HCT116 (cell line): ENCODE results near the gene SEPTIN5.

ENCODE experiments used
- CTCF ChIP-seq, 3 experiments: fragments of 200-600 bp in 1 of 3; sonication (generic) in 1 of 3; IDR thresholded peaks in 2 of 3; conservative IDR thresholded peaks in 1 of 3; 2 replicates each; pipeline ENCODE4 v1.5.1; 2012 to 2017; ENCODE audit warnings: low read depth in 2 of 3, low read length in 2 of 3, antibody characterized with exemption in 1 of 3, borderline replicate concordance in 1 of 3, control low read depth in 1 of 3, mild to moderate bottlenecking in 1 of 3, mixed read lengths in 1 of 3, mixed run types in 1 of 3, moderate library complexity in 1 of 3; ENCODE audit not compliant: insufficient read depth in 1 of 3
- EZH2 ChIP-seq: fragments of 200-600 bp; sonication (generic); IDR thresholded peaks from 2 replicates; pipeline ENCODE4 v1.6.1; 2017; ENCODE audit warnings: antibody characterized with exemption, mixed run types
- POLR2A ChIP-seq: IDR thresholded peaks from 2 replicates; pipeline ENCODE4 v1.7.0; 2011; ENCODE audit warnings: borderline replicate concordance; ENCODE audit not compliant: insufficient read depth, insufficient read length; ENCODE audit errors: extremely low read depth
- SIN3A ChIP-seq: IDR thresholded peaks from 2 replicates; pipeline ENCODE4 v1.6.1; 2012; ENCODE audit warnings: low read depth

GRCh38 chr22:19762568-19763457 lies 48.5 kb downstream of the SEPTIN5 start:
- TF ChIP-seq EZH2 (no peak), SIN3A (no peak), POLR2A (no peak), CTCF (IDR thresholded peaks at IDR 0.05 in 2 of 3, conservative IDR thresholded peaks at IDR 0.05 in 1 of 3; ENCODE audit: borderline replicate concordance in 1 of 3, insufficient read depth in 1 of 3, low read depth in 2 of 3, low read length in 2 of 3) (no peak)
